Esophagus squamous epithelium (tissue), 5 donors: Measurements from ENCODE around the gene FZD10. TPM values are rescaled to one million over a fixed set of nuclear protein-coding genes. Genes with fewer than 3 reads are reported as not detected.

Source experiments
- DNase-seq: peaks from one replicate; lab custom pipeline; 2025; lab: John Stamatoyannopoulos, UW
- H3K27ac ChIP-seq, 4 donors: fragments of 200-600 bp; sonication (generic); one replicate each; pipeline ENCODE4 v1.5.1; 2016 to 2019; ENCODE audit warnings: mild to moderate bottlenecking in 1 of 4
- H3K27me3 ChIP-seq, 4 donors: fragments of 200-600 bp; sonication (generic); 1 replicate in 3 of 4; 2 replicates in 1 of 4; pipeline versions ENCODE4 v1.5.1 to v1.6.0; 2017 to 2021; ENCODE audit warnings: antibody characterized with exemption in 1 of 4
- H3K36me3 ChIP-seq, 3 donors: fragments of 200-600 bp; sonication (generic); one replicate each; pipeline ENCODE4 v1.5.1; 2016 to 2019
- H3K4me1 ChIP-seq, 3 donors: fragments of 200-600 bp; sonication (generic); one replicate each; pipeline ENCODE4 v1.5.1; 2017 to 2019
- H3K4me3 ChIP-seq, 4 donors: fragments of 200-600 bp; sonication (generic); 1 replicate in 3 of 4; 2 replicates in 1 of 4; pipeline ENCODE4 v1.5.1; 2016 to 2019; ENCODE audit warnings: mild to moderate bottlenecking in 2 of 4, moderate library complexity in 1 of 4
- H3K9me3 ChIP-seq, 3 donors: fragments of 200-600 bp; sonication (generic); one replicate each; pipeline ENCODE4 v1.5.1; 2016 to 2019
- CTCF ChIP-seq, 6 experiments: fragments of 450-650 bp in 4 of 6; fragments of 200-600 bp in 2 of 6; sonication (generic) in 2 of 6; IDR thresholded peaks; one replicate each; pipeline ENCODE4 v1.5.1; 2016 to 2019; ENCODE audit warnings: antibody characterized with exemption in 6 of 6, mild to moderate bottlenecking in 4 of 6, moderate library complexity in 4 of 6
- POLR2A ChIP-seq, 4 donors: fragments of 450-650 bp; IDR thresholded peaks; one replicate each; pipeline ENCODE4 v1.6.1; 2017; ENCODE audit warnings: antibody characterized with exemption in 4 of 4, mild to moderate bottlenecking in 4 of 4, moderate library complexity in 3 of 4
- WGBS, 2 donors: methylation state at CpG; one replicate each; pipeline ENCODE4 v1.1.5; 2018; 5-methylcytosine and 5-hydroxymethylcytosine counted together
- intact Hi-C: fragments of 100-400 bp; cut with DNase I; formaldehyde crosslinking; loops from one replicate; pipeline ENCODE4 v1.15.0; 2022
- total RNA-seq, 4 donors: library from RNA; depleted of rRNA; stranded (reverse); fragments of >200 nt; gene quantifications; one replicate each; pipeline ENCODE4 v1.1.0, GENCODE V29; 2016
- donor health status: DM: yes; HTN: yes; CAD: no.

FZD10 gene
- total RNA-seq, 4 donors from 2014 or later, result 7.2 to 16.3 (median 11.6) TPM

GRCh38 chr12:130160306-130160705, 2.0 kb upstream of the FZD10 start:
- no peak for TF ChIP-seq POLR2A (IDR thresholded peaks at IDR 0.05)
- TF ChIP-seq CTCF (IDR thresholded peaks at IDR 0.05), result no peak
- peaks cover 0 to 5% (median 0%) of the 10 kb centered on the region in 3 donors for H3K36me3 ChIP-seq
- peaks cover 0 to 86% (median 3%) of the 10 kb centered on the region in 4 donors for H3K27me3 ChIP-seq
- WGBS, 2 donors, result 25 to 36% methylated on average over 4 to 6 of the region's 7 CpGs
- peak overlapping the region; percentile 67 to 72 (median 70) for H3K4me3 ChIP-seq
- DNase-seq, result no peak
- H3K4me1 ChIP-seq, result peaks cover 16 to 62% (median 21%) of the 10 kb centered on the region in 3 donors
- intact Hi-C loops, result no loop called here
- peak overlapping the region in 3 of 4 donors; percentile 68 to 90 (median 82) for H3K27ac ChIP-seq
- no peaks in the 10 kb centered on the region for H3K9me3 ChIP-seq

GRCh38 chr12:130160711-130161231, 1.5 kb upstream of the FZD10 start:
- intact Hi-C loops, result no loop called here
- peaks cover 0 to 86% (median 3%) of the 10 kb centered on the region in 4 donors for H3K27me3 ChIP-seq
- H3K4me1 ChIP-seq, result peaks cover 16 to 62% (median 21%) of the 10 kb centered on the region in 3 donors
- WGBS, 2 donors, result 0 to 16% methylated on average over 6 to 10 of the region's 44 CpGs
- no peaks in the 10 kb centered on the region for H3K9me3 ChIP-seq
- peak overlapping the region; percentile 67 to 72 (median 70) for H3K4me3 ChIP-seq
- DNase-seq, result no peak
- no peak for TF ChIP-seq CTCF (IDR thresholded peaks at IDR 0.05)
- no peak for TF ChIP-seq POLR2A (IDR thresholded peaks at IDR 0.05)
- H3K27ac ChIP-seq, result peak overlapping the region; percentile 68 to 90 (median 84)
- H3K36me3 ChIP-seq, result peaks cover 0 to 5% (median 0%) of the 10 kb centered on the region in 3 donors

GRCh38 chr12:130161261-130162243, 712 bp upstream of the FZD10 start:
- intact Hi-C loops, result no loop called here
- DNase-seq, result no peak
- Histone ChIP-seq H3K4me1 (peaks cover 16 to 65% (median 21%) of the 10 kb centered on the region in 3 donors), H3K36me3 (peaks cover 0 to 5% (median 0%) of the 10 kb centered on the region in 3 donors), H3K9me3 (no peaks in the 10 kb centered on the region), H3K27ac (peak overlapping the region; percentile 68 to 90 (median 84)), H3K4me3 (peak overlapping the region; percentile 67 to 72 (median 70)), H3K27me3 (peaks cover 0 to 80% (median 3%) of the 10 kb centered on the region in 4 donors)
- WGBS, 2 donors, result 0 to 3% methylated on average over 6 to 8 of the region's 87 CpGs
- TF ChIP-seq POLR2A (IDR thresholded peaks at IDR 0.05) (no peak), CTCF (IDR thresholded peaks at IDR 0.05) (no peak)

GRCh38 chr12:130162745-130163460, 639 bp downstream of the FZD10 start:
- no peak for DNase-seq
- H3K36me3 ChIP-seq, result peaks cover 0 to 5% (median 0%) of the 10 kb centered on the region in 3 donors
- no peaks in the 10 kb centered on the region for H3K9me3 ChIP-seq
- peak overlapping the region; percentile 67 to 90 (median 78) for H3K27ac ChIP-seq
- H3K4me1 ChIP-seq, result peaks cover 16 to 74% (median 21%) of the 10 kb centered on the region in 3 donors
- intact Hi-C loops, result no loop called here
- 5% methylated on average over 33 of the region's 78 CpGs; no CpG with 5 or more reads in 1 of the 2 donors for WGBS, 2 donors
- H3K4me3 ChIP-seq, result peak overlapping the region; percentile 67 to 72 (median 70)
- peaks cover 0 to 72% (median 3%) of the 10 kb centered on the region in 4 donors for H3K27me3 ChIP-seq
- TF ChIP-seq POLR2A (IDR thresholded peaks at IDR 0.05) (peak in 1 of 4 donors; percentile 1), CTCF (IDR thresholded peaks at IDR 0.05) (no peak)
